ENCODE measurements around the gene NCSTN. TPM values are rescaled to one million over a fixed set of nuclear protein-coding genes. Genes with fewer than 3 reads are reported as not detected.
"Not testable (repeated sequence)": the region's sequence is repeated elsewhere in the genome, so short reads cannot be mapped to it uniquely, and the experiment has no call there.

The NCSTN gene
- polyA plus RNA-seq, 1 donor (not counting 4 experiments of a cell fraction or from before 2014, with no cell fraction given), result 111 TPM

DNA sequence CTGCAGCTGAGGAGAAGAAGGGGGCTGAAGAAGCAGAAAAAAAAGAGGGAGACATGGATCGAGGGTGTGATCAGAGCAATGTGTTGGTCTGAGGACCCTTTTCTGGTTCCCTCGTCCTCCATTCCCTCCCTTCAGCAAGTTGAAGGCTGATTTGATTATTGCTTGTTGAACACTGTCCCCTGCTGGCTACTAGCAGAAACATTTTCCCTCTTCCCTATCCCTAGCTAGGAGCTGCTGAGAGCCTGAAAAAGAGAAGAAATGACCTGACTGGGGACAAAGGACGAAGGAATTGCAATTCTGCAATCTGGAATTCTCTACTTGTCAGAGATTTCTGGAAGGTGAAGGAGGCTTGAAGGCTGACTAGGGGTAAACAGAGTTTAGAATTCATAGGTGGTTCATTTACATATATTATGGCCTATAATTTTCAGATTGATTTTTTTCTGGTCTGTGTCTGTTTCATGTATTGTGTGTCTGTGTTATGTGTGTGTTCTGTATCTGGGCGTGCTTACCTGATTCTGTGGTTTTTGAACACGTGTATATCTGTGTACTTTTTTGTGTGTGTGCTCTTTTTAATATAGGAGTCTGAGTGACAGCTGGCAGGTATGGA is 33.4 kb downstream of the NCSTN start:
- peaks cover 20% of the 10 kb centered on the region for H3K4me1 ChIP-seq (ENCODE audit: control insufficient read depth, extremely low read depth, insufficient read depth, low read length)
- dilution Hi-C loops (cut with MboI; ENCODE audit: extremely low pct_ligation_motif_present, low sequenced_read_pairs), result no loop called here
- H3K4me2 ChIP-seq (ENCODE audit: control insufficient read depth, extremely low read depth, insufficient read depth, low read depth, low read length), result no peak overlapping the region
- TF ChIP-seq EZH2 (IDR thresholded peaks at IDR 0.05; ENCODE audit: low read length), result no peak
- TF ChIP-seq, protein P1, sequence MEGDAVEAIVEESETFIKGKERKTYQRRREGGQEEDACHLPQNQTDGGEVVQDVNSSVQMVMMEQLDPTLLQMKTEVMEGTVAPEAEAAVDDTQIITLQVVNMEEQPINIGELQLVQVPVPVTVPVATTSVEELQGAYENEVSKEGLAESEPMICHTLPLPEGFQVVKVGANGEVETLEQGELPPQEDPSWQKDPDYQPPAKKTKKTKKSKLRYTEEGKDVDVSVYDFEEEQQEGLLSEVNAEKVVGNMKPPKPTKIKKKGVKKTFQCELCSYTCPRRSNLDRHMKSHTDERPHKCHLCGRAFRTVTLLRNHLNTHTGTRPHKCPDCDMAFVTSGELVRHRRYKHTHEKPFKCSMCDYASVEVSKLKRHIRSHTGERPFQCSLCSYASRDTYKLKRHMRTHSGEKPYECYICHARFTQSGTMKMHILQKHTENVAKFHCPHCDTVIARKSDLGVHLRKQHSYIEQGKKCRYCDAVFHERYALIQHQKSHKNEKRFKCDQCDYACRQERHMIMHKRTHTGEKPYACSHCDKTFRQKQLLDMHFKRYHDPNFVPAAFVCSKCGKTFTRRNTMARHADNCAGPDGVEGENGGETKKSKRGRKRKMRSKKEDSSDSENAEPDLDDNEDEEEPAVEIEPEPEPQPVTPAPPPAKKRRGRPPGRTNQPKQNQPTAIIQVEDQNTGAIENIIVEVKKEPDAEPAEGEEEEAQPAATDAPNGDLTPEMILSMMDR (optimal IDR thresholded peaks at IDR 0.05 in 1 of 3, IDR thresholded peaks at IDR 0.05 in 1 of 3, conservative IDR thresholded peaks at IDR 0.05 in 1 of 3; ENCODE audit: extremely low read depth in 1 of 3, insufficient read depth in 2 of 3, low read length in 3 of 3), result peak; percentile 87 to 96 (median 94)
- H4K20me1 ChIP-seq (ENCODE audit: control insufficient read depth, extremely low read depth, insufficient read depth, low read length), result no peaks in the 10 kb centered on the region
- no peaks in the 10 kb centered on the region for H3K27me3 ChIP-seq (ENCODE audit: control insufficient read depth, extremely low read depth, insufficient read depth, low read length)
- no peak overlapping the region for H3K4me3 ChIP-seq (ENCODE audit: control insufficient read depth in 2 of 3, extremely low read depth in 1 of 3, insufficient read depth in 2 of 3, low read depth in 1 of 3, low read length in 3 of 3)
- H3K9me1 ChIP-seq (ENCODE audit: control insufficient read depth, extremely low read depth, insufficient read depth, low read length), result no peaks in the 10 kb centered on the region
- H3K27ac ChIP-seq (ENCODE audit: control insufficient read depth, insufficient read depth, low read length), result no peak overlapping the region
- no peak overlapping the region for H3K9ac ChIP-seq (ENCODE audit: control insufficient read depth, extremely low read depth, insufficient read depth, low read length)
- H3K9me3 ChIP-seq (ENCODE audit: control insufficient read depth, low read depth, low read length), result no peaks in the 10 kb centered on the region
- H2AFZ ChIP-seq (ENCODE audit: control insufficient read depth, low read length), result no peak overlapping the region
- H3K36me3 ChIP-seq (ENCODE audit: control insufficient read depth in 2 of 2, extremely low read depth in 1 of 2, insufficient read depth in 2 of 2, low read length in 2 of 2), result no peaks in the 10 kb centered on the region
- FAIRE-seq, result peak; percentile 91
- H3K79me2 ChIP-seq (ENCODE audit: control insufficient read depth, insufficient read depth, low read length), result no peaks in the 10 kb centered on the region
- no peak for DNase-seq (ENCODE audit: low read depth, low spot score)

DNA sequence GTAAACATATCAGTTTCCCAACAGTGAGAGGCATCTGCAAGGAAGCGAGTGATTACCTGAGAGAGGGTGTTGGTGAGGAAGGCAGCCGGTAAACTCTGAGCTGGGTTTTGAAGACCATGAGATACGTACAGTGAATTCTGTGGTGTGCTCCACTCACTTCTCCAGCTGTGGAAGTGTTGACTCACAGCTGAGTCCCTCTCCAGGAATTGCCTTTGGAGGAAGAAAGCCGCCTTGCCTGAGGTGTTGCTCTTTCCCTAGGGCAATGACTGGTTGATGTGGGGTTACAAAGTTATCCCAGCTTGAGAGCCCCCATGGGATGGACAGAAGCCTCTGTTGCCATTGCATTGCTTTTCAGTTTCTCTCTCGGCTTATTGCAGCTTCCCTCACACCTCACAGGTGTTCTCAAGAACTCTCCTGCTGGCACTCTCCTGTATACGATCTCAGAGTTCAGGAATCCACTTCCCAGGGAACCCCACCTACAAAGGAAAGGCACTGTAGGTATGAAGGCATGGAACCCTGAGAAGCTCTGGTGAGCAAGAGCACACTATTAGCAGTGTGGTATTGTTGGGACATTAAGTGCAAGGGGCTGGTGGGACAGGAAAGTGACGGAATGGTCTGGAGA is 34.5 kb downstream of the NCSTN start:
- H3K4me2 ChIP-seq (ENCODE audit: control insufficient read depth, extremely low read depth, insufficient read depth, low read depth, low read length), result peak overlapping the region; percentile 20
- peaks cover 20% of the 10 kb centered on the region for H3K4me1 ChIP-seq (ENCODE audit: control insufficient read depth, extremely low read depth, insufficient read depth, low read length)
- FAIRE-seq (peak; percentile 90), DNase-seq (ENCODE audit: low read depth, low spot score) (peak; percentile 49)
- peak overlapping the region; percentile 31 for H2AFZ ChIP-seq (ENCODE audit: control insufficient read depth, low read length)
- dilution Hi-C loops (cut with MboI; ENCODE audit: extremely low pct_ligation_motif_present, low sequenced_read_pairs), result no loop called here
- no peaks in the 10 kb centered on the region for H3K9me1 ChIP-seq (ENCODE audit: control insufficient read depth, extremely low read depth, insufficient read depth, low read length)
- TF ChIP-seq, protein P1 (optimal IDR thresholded peaks at IDR 0.05 in 1 of 3, IDR thresholded peaks at IDR 0.05 in 1 of 3, conservative IDR thresholded peaks at IDR 0.05 in 1 of 3; ENCODE audit: extremely low read depth in 1 of 3, insufficient read depth in 2 of 3, low read length in 3 of 3), result no peak
- TF ChIP-seq EZH2 (IDR thresholded peaks at IDR 0.05; ENCODE audit: low read length), result no peak
- no peaks in the 10 kb centered on the region for H3K27me3 ChIP-seq (ENCODE audit: control insufficient read depth, extremely low read depth, insufficient read depth, low read length)
- H3K9ac ChIP-seq (ENCODE audit: control insufficient read depth, extremely low read depth, insufficient read depth, low read length), result no peak overlapping the region
- H4K20me1 ChIP-seq (ENCODE audit: control insufficient read depth, extremely low read depth, insufficient read depth, low read length), result no peaks in the 10 kb centered on the region
- no peaks in the 10 kb centered on the region for H3K36me3 ChIP-seq (ENCODE audit: control insufficient read depth in 2 of 2, extremely low read depth in 1 of 2, insufficient read depth in 2 of 2, low read length in 2 of 2)
- no peaks in the 10 kb centered on the region for H3K9me3 ChIP-seq (ENCODE audit: control insufficient read depth, low read depth, low read length)
- H3K4me3 ChIP-seq (ENCODE audit: control insufficient read depth in 2 of 3, extremely low read depth in 1 of 3, insufficient read depth in 2 of 3, low read depth in 1 of 3, low read length in 3 of 3), result no peak overlapping the region
- H3K79me2 ChIP-seq (ENCODE audit: control insufficient read depth, insufficient read depth, low read length), result no peaks in the 10 kb centered on the region
- H3K27ac ChIP-seq (ENCODE audit: control insufficient read depth, insufficient read depth, low read length), result no peak overlapping the region

DNA sequence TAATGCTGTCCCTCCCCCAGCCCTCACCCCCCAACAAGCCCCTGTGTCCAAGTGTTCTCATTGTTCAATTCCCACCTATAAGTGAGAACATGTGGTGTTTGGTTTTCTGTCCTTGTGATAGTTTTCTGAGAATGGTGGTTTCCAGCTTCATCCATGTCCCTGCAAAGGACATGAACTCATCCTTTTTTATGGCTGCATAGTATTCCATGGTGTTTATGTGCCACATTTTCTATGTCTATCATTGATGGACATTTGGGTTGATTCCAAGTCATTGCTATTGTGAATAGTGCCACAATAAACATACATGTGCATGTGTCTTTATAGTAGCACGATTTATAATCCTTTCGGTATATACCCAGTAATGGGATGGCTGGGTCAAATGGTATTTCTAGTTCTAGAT is 41.6 kb downstream of the NCSTN start:
- H3K27ac ChIP-seq (ENCODE audit: control insufficient read depth, insufficient read depth, low read length); H4K20me1 ChIP-seq (ENCODE audit: control insufficient read depth, extremely low read depth, insufficient read depth, low read length); FAIRE-seq; H3K4me3 ChIP-seq (ENCODE audit: control insufficient read depth in 2 of 3, extremely low read depth in 1 of 3, insufficient read depth in 2 of 3, low read depth in 1 of 3, low read length in 3 of 3); H3K9me1 ChIP-seq (ENCODE audit: control insufficient read depth, extremely low read depth, insufficient read depth, low read length); dilution Hi-C loops (cut with MboI; ENCODE audit: extremely low pct_ligation_motif_present, low sequenced_read_pairs); H3K36me3 ChIP-seq (ENCODE audit: control insufficient read depth in 2 of 2, extremely low read depth in 1 of 2, insufficient read depth in 2 of 2, low read length in 2 of 2); H3K4me2 ChIP-seq (ENCODE audit: control insufficient read depth, extremely low read depth, insufficient read depth, low read depth, low read length); H2AFZ ChIP-seq (ENCODE audit: control insufficient read depth, low read length); H3K79me2 ChIP-seq (ENCODE audit: control insufficient read depth, insufficient read depth, low read length); H3K27me3 ChIP-seq (ENCODE audit: control insufficient read depth, extremely low read depth, insufficient read depth, low read length); H3K9ac ChIP-seq (ENCODE audit: control insufficient read depth, extremely low read depth, insufficient read depth, low read length); H3K9me3 ChIP-seq (ENCODE audit: control insufficient read depth, low read depth, low read length); DNase-seq (ENCODE audit: low read depth, low spot score); H3K4me1 ChIP-seq (ENCODE audit: control insufficient read depth, extremely low read depth, insufficient read depth, low read length): not testable (repeated sequence)

DNA sequence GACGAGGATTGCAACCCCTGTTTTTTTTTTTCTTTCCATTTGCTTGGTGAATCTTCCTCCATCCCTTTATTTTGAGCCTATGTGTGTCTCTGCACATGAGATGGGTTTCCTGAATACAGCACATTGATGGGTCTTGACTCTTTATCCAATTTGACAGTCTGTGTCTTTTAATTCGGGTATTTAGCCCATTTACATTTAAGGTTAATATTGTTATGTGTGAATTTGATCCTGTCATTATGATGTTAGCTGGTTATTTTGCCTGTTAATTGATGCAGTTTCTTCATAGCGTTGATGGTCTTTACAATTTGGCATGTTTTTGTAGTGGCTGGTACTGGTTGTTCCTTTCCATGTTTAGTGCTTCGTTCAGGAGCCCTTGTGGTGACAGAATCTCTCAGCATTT is 45.2 kb downstream of the NCSTN start:
- dilution Hi-C loops (cut with MboI; ENCODE audit: extremely low pct_ligation_motif_present, low sequenced_read_pairs); H3K27me3 ChIP-seq (ENCODE audit: control insufficient read depth, extremely low read depth, insufficient read depth, low read length); DNase-seq (ENCODE audit: low read depth, low spot score); H3K9ac ChIP-seq (ENCODE audit: control insufficient read depth, extremely low read depth, insufficient read depth, low read length); H3K4me2 ChIP-seq (ENCODE audit: control insufficient read depth, extremely low read depth, insufficient read depth, low read depth, low read length); FAIRE-seq; H3K27ac ChIP-seq (ENCODE audit: control insufficient read depth, insufficient read depth, low read length); H3K4me3 ChIP-seq (ENCODE audit: control insufficient read depth in 2 of 3, extremely low read depth in 1 of 3, insufficient read depth in 2 of 3, low read depth in 1 of 3, low read length in 3 of 3); H3K9me3 ChIP-seq (ENCODE audit: control insufficient read depth, low read depth, low read length); H3K9me1 ChIP-seq (ENCODE audit: control insufficient read depth, extremely low read depth, insufficient read depth, low read length); H3K36me3 ChIP-seq (ENCODE audit: control insufficient read depth in 2 of 2, extremely low read depth in 1 of 2, insufficient read depth in 2 of 2, low read length in 2 of 2); H3K4me1 ChIP-seq (ENCODE audit: control insufficient read depth, extremely low read depth, insufficient read depth, low read length); H4K20me1 ChIP-seq (ENCODE audit: control insufficient read depth, extremely low read depth, insufficient read depth, low read length); H2AFZ ChIP-seq (ENCODE audit: control insufficient read depth, low read length); H3K79me2 ChIP-seq (ENCODE audit: control insufficient read depth, insufficient read depth, low read length): not testable (repeated sequence)
